ENCODE data around the gene ERBB4.

DNA sequence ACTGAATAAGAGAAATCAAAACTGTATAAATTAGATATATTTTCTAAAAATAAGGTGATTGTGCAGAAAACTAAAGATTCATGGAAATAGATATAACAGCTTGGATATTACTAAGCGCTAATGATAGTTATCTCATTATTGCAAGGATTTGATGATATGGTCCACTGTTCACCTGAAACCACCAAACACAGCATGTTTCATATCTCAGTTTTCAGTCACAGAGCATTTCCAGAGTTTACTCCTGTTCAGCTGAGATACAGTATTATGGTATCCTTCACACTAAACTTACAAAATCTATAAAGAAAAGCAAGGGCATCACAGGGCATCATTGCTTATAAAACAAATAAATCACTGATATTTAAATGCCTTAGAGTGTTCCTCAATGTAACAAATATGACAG lies 591.6 kb downstream of the ERBB4 start:
- TF ChIP-seq, protein P1, sequence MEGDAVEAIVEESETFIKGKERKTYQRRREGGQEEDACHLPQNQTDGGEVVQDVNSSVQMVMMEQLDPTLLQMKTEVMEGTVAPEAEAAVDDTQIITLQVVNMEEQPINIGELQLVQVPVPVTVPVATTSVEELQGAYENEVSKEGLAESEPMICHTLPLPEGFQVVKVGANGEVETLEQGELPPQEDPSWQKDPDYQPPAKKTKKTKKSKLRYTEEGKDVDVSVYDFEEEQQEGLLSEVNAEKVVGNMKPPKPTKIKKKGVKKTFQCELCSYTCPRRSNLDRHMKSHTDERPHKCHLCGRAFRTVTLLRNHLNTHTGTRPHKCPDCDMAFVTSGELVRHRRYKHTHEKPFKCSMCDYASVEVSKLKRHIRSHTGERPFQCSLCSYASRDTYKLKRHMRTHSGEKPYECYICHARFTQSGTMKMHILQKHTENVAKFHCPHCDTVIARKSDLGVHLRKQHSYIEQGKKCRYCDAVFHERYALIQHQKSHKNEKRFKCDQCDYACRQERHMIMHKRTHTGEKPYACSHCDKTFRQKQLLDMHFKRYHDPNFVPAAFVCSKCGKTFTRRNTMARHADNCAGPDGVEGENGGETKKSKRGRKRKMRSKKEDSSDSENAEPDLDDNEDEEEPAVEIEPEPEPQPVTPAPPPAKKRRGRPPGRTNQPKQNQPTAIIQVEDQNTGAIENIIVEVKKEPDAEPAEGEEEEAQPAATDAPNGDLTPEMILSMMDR (IDR thresholded peaks at IDR 0.05), result no peak
- no peak for TF ChIP-seq ZFX (IDR thresholded peaks at IDR 0.05; ENCODE audit: borderline replicate concordance)

All from 22Rv1 (cell line).